Dermis microvascular lymphatic vessel endothelial cell (primary cell): ENCODE data around the gene M6PR. TPM values are rescaled to one million over a fixed set of nuclear protein-coding genes. Genes with fewer than 3 reads are reported as not detected.
"Not testable (repeated sequence)": the region's sequence is repeated elsewhere in the genome, so short reads cannot be mapped to it uniquely, and the experiment has no call there.

Experiments used
- DNase-seq, 2 donors: peaks; one replicate each; pipeline versions ENCODE4 v3.0.0 to v3.0.0-alpha.2; 2010; ENCODE audit warnings: low read depth in 2 of 2
- total RNA-seq: library from RNA; depleted of rRNA; stranded (reverse); fragments of >200 nt; gene quantifications from 2 replicates; pipeline ENCODE4 v1.2.1, GENCODE V29; 2014

M6PR gene
- total RNA-seq, 1 donor from 2014 or later, result 212 TPM

DNA sequence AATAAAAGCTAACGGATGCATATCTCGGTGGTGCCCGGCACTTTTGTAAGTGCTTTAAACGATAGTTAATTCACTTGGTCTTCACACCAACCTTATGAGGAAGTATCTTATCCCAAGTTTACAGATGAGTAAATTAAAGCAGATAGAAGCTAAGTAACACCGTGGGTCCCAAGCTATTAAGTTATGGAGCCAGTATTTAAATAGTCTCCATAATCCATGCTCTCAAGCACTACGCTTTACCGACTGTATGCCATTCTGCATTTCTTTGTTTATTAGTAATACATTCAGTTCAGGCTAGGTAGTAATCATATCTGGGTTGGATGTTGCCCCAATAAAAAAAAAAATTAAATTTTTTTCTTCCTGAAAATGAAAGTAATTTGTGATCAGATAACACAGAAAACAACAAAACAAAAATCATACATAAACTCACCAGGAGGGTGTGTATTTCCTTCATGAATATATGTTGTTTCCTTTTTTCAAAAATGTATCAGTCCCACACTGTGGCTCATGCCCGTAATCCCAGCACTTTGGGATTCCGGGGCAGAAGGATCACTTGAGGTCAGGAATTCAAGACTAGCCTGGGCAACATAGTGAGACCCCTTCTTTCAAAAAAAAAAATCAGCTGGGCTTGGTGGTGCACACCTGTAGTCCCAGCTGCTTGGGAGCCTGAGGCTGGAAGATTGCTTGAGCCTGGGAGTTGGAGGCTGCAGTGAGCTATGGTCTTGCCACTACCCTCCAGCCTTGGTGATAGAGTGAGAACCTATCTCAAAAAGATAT, 1.4 kb upstream of the M6PR start:
- no peak for DNase-seq

DNA sequence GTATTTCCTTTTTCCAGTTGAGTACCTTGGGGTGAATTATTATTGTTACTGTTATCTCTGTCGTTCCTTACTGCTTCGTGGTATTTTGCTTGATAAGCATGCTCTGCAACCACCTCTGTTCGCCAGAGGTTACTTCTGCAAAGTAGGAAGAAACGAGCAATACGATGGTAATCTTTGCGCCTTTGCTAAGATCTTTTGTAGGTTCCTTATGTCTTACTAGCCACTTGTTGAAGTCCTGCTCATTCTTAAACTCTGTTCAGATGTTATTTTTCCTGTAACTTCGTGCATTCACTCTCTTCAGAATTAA, 729 bp upstream of the M6PR start:
- DNase-seq, result no peak

DNA sequence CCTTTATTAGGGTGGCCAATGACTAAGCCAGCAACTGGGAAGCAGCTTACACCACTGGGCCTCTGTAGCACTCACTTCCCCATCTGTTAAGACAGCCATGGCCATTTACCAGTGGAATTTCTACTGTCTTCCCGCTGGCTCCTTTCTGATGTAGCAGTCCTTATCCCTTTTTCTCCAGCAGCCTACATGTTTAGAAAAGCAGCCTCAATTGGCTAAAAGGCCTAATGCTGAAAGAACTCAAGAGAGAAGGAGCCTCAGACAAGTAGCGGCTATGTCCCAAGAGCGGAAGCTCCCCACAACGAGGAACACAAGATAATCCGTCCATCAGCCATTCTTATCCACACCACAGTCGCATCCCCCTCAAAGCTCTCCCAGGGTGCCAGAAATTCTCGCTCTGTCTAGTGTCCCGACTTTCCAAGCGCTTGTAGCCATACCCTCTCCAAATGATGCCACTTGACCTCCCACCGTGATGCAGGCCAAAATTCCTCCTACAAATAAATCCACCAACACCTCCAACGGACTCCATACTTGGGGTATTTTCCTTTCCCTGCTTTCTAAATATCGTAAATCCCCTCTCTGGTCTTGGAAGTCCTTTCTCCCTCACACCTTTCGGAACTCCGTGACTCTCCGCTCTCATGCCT, 624 bp downstream of the M6PR start:
- DNase-seq, result peak in 1 of 2 donors; percentile 29

DNA sequence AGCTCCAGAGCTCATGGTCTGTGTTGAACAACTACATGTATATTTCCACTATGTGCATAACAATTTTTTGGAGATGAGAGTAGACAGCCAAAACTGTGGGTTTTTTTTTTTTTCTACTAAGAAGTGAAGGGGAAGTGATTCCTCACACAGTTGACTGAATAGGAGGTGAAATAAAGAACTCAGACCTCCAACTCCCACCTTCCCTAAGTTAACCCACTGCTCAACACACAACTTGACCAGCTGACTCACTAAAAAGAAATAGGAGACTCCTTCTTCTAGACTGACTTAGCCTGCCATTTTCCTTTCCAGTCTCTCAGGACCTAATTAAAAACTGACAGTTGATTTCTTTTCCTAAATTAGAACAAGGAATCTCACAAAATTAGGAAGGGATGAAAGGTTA, 1.7 kb downstream of the M6PR start:
- DNase-seq, result no peak

DNA sequence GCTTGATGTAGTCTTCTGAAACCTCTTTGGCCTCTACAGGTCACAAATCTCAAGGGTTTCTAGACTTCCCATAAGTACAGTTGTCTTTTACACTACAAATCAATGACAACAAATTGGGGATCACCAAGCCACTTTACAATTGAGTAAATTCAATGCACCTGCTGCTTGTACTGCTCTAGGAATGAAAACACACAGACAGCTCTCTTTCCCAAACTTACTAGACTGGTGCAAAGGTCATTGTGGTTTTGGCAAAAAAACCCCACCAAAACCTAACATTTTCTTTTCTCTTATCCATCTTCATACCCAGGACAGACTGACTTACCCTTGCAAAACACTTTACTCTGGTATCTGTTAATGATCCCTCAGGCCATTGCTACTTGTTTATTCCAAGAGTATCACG, 2.7 kb downstream of the M6PR start:
- DNase-seq, result no peak

DNA sequence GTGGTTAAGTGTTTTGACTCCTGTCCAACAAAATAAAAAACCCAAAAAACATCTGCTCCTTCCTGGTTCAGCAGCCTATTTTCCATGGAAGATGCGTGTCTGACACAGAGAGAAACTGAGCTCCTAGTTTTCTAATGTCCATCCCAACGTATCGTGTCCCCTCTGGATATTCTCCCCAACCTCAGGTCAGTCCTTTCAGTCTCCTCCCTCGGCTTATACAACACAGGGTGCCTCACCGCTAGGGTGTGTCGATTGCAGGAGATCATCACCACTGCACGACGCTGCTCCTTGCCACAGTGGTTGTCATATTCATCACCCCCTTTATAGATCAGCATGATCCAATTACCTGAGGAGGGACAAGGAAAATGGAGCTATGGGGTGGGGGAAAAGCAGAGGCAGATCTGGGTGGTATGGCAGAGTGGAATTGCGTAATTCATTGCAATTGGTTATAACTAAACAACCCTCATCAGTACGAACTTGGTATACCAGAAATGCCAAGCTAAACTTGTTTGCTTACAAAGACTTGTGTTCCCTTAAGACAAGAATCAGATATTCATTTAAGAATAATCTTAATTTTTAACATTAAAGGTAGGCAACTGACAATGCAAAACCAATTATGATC, 5.8 kb downstream of the M6PR start:
- DNase-seq, result no peak

DNA sequence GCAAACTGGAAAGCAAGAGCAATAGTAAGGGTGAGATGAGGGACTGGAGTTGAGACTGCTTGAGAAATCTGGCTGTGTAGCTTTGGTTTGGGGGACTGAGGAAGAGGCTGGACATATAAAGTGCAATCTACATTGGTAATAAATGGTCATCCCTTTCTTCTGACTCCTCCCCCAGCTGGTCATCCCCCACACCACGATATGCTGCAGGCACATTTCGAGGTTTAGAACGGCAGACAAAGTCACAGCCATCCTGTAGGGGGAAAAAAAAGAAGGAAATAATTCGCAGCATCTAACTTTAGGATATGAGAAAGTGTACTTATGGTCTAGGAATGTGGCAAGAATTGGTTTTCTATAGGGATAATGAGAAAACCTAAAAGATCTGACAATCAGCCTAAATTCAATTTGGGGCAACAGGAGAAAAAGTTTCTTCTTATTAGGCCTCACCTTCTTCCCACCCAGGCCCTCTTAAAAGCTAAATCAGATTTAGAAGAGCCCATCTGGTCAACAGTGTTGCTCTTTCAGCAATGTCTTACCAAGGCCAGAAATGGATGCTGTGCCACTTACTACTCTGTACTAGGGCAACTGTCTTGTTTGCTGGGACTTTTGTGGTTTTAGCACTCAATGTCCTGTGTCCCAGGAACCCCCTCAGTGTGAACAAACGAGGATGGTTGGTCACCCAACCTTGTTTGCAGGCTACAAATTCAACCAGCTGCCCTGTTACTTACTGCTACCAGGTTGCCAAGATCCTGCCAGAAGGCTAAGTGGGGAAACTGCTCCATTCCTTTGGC, 7.6 kb downstream of the M6PR start:
- no peak for DNase-seq

DNA sequence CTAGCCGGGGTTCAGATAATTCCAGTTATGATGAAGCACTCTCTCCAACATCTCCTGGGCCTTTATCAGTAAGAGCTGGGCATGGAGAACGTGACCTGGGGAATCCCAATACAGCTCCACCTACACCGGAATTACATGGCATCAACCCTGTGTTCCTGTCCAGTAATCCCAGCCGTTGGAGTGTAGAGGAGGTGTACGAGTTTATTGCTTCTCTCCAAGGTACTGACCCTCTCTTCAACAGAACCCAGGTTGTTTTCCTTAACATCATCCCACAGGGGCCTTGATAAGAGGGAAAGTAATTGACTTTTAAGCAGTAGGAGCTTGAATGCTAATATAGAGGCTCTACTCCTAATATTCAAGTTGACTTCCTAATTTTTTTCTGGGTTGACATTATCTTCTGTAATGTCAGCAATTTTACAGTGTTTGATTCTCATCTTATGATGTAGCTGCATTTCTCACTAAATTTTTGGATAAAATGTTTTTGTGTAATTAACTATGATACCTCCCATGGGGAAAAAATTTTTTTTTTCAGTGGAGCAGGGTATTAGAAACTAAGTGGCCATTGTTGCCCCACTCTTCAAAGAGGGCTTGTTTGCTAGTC, 11.5 kb downstream of the M6PR start:
- DNase-seq, result not testable (repeated sequence)

DNA sequence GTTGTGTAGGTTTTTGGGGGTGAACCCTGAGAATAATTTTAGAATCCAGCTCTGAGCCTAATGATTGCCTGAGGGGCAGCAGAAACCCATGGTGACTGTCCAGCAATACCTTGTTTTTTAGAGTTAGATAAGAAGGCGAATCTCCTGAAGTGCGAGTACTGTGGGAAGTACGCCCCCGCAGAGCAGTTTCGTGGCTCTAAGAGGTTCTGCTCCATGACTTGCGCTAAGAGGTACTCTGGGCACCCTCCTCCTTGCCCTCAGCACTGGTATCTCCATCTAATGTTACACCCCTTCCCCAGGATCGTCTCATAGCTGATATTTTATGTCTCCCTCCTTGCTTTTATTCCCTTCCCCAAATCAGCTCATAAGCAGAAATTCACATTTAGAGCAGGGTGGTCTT, 12.7 kb downstream of the M6PR start:
- DNase-seq, result no peak

DNA sequence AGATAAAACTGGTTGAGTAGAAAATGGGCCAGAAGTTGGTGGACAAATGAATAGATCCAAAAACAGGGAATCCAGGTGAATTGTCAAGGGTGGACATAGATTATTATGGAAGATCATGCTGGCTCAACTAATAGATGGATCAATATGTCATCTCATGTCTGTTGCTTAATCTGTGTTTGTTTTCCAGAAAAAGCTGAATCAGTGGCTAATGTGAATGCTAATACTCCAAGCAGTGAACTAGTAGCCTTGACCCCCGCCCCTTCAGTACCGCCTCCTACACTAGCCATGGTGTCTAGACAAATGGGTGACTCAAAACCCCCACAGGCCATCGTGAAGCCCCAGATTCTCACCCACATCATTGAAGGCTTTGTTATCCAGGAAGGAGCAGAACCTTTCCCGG, 15.4 kb downstream of the M6PR start:
- DNase-seq, result not testable (repeated sequence)

DNA sequence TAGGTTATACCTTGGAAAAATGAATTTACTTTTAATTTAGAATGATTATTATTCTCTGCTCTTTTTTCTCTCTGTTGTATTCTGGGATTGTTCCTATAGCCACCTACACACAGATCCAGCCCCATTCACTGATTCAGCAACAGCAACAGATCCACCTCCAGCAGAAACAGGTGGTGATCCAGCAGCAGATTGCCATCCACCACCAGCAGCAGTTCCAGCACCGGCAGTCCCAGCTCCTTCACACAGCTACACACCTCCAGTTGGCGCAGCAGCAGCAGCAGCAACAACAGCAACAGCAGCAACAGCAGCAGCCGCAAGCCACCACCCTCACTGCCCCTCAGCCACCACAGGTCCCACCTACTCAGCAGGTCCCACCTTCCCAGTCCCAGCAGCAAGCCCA, 17.0 kb downstream of the M6PR start:
- not testable (repeated sequence) for DNase-seq

DNA sequence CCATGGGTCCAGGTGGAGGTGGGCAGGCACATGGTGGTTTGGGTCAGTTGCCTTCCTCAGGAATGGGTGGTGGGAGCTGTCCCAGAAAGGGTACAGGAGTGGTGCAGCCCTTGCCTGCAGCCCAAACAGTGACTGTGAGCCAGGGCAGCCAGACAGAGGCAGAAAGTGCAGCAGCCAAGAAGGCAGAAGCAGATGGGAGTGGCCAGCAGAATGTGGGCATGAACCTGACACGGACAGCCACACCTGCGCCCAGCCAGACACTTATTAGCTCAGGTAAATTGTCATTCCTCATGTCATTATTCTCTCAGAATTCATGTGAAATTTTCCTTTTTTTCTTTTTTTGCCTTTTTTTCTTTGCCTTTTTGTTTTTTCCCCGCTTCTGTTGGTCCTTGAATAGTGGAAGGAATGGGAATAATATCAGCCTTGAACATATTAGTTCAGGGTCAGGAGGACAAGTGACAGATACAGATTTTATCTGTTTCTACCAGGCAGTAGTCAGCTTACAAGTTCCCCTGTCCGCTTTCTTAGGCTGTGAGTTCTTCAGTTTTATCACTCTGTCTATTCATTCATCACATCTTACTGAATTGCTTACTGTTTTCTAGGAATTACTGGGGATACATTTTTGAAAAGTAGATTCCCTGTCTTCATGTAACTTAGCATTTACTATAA, 18.7 kb downstream of the M6PR start:
- not testable (repeated sequence) for DNase-seq

DNA sequence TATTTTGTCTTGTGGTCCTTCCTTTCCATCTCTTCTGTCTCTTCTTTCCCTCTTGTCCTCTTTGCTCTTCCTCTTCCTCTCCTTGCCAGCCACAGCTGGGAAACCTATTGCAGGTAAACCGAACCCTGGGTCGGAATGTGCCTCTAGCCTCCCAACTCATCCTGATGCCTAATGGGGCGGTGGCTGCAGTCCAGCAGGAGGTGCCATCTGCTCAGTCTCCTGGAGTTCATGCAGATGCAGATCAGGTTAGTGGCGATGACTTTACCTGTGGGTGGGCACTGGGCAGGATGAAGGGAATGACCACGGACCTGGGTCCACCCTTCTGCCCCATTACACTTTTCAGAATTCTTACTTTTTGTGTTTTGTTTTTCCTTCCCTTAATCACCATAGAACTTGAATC, 26.9 kb downstream of the M6PR start:
- no peak for DNase-seq

DNA sequence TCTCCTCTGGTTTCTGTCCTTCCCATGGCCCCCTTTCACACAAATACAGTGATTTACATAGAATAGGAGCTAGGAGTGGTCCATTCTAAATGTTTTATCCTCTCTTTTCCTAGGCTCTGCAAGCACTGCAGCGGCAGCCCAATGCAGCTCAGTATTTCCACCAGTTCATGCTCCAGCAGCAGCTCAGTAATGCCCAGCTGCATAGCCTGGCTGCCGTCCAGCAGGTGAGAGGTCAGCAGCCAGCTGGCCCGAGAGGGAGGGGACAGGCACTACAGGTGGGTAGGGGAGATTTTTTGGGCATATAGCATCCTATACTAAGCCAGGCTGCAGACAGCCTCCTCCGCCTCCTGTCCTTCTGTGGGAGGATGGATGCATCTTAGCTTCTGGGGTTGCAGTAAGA, 29.8 kb downstream of the M6PR start:
- DNase-seq, result not testable (repeated sequence)

DNA sequence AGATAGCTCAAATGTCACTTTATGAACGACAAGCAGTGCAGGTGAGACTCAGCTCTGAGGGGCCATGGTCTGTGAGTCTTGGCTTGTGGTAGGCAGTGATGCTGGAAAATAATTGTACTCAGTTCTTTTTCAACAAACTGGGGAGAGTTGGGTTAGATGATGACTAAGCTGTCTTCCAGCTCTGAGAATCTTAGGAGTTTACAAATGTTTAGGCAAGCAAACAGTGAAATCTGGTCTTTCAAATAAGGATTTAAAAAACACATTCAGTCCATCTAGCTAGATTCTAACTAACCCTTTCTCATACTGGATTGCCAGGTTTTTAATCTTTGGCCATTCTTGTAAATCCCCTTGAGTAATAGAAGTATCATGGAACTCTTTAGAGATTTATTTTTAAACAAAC, 31.7 kb downstream of the M6PR start:
- DNase-seq, result no peak

DNA sequence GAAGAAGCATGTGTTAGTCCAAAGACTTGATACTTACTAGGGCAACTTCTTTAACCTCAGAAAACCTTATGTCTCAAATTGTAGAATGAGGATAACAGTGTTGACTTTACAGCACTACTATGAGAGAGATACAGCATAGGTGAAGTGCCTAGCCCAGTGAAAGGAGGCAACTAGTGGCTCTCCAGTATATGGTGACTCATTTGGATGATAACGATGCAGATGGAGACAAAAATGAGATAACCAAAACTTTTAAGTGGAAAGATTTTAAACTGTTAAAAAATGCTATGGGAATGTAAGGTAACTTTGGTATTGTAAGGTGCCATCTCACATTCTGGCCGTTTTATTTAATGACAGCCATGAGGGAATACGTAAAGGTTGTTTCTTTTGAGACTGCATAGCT, 32.4 kb downstream of the M6PR start:
- no peak for DNase-seq

DNA sequence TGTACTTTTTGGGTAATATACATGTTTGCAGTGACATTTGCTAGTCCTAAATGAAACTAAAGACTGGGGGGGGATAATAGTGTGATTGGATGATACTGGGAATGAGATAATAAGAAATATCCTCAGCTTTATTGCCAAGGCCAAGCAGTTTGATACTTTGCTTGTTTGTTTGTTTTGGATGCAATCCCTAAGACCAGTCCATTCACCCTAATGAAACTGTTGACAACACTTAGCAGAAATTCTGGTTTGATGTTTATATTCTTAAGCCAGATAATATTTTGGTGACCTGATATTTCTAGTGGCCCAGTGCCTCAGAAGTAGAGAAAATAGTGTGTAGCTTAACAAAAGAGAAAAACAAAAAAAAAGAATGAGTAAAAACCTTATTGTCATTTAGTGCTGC, 33.3 kb downstream of the M6PR start:
- DNase-seq, result no peak

DNA sequence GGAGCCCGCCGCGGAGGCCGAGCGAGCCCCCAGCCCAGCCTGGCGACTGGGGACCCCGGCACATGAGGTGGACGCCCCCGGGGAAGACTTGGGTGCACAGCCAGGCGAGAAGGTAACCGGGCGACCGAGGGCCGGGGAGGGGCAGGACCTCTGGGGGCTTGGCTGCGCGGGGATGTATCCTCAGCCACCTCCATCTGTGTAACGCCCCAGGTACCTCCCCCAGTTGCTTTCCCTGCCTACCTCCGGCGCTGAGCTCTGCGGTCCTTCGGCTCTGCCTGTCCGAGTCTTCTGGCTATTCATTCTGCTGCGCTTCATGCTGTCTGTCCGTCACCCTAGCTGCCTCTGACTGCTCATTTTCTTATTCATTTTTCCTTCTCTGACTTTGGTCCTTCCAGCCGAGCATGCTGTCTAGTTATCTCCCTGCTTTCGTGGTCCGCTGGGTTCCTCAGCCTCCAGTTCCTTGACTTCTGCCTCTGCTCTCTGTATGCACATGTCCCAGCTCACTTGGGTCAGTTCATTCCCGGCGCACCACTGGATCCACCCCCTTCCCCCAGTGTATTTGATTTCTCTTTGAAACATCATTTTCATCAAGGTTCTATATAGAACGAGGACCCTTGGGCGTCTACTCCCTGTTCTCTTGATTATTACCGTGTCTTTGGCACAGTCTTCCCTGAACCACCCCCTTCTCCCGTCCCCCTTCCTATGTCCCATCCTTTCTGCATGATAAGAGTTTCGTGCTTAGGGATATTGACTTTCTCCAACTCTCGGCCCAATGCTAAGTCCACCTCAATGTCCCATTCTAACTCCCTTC, 34.5 kb downstream of the M6PR start:
- DNase-seq, result peak in 1 of 2 donors; percentile 70

DNA sequence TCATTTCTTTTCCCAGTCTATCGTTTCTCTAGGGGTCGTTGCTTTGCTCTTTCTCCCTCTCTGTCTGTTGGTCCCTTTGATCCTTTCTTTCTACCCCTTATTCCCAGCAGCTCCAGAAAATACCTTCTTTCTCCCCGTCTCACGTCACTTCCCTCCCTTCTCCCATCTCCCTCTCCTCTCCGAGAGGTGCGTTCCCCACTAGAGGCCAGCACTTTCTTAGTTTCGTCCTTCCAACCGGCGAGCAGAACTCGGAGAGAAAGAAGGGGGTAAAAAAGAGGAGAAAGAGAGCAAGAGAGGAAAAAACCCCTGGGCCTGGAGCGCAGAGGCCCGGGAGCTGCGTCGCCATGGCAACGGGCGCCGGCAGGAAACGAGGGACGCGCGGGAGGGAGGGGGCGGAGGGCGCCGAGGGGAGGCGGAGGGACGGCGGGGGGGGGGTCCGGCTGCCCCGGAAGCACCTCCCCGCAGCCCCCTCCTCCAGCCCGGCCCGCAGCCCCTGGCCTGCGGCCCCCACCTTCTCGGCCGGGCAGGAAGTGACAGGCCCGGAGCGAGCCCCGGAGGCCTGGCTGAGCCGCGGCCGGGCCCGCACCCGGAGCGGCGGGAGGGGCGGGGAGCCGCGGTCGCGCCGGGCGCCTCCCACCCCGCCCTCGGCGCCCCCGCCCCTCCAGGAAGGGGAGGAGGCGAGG, 35.3 kb downstream of the M6PR start, which contains the start of gene PHC1:
Gene PHC1 (plus strand): TSS at position 477 of the 683 bp plus-strand sequence. CDS start 3,169 bp downstream, outside the sequence.
- DNase-seq, result peak; percentile 26 to 68

DNA sequence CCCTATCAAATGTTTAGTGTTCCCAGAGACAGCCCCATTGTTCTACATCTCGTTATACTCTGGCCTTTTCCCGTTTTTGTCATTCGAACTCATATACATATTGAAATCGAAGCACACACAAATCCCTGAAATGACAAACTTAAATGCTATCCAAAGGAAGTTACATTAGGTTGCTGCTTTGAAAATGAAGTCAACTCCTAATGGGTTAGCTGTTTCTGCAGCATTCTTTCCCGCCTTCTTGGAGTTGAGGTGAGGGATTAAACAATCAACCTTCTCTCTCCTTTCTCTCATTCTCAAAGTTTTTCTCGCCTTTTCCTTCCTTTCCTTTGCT, 35.8 kb downstream of the M6PR start:
- no peak for DNase-seq
